ENCODE results near the gene SERPINI2. TPM values are rescaled to one million over a fixed set of nuclear protein-coding genes. Genes with fewer than 3 reads are reported as not detected.

Gene SERPINI2
- total and polyA plus RNA-seq, 2 of the 8 experiments (the other 6 are each of a cell fraction or from before 2014, with no cell fraction given), result 0.26 TPM; not detected in 1

DNA sequence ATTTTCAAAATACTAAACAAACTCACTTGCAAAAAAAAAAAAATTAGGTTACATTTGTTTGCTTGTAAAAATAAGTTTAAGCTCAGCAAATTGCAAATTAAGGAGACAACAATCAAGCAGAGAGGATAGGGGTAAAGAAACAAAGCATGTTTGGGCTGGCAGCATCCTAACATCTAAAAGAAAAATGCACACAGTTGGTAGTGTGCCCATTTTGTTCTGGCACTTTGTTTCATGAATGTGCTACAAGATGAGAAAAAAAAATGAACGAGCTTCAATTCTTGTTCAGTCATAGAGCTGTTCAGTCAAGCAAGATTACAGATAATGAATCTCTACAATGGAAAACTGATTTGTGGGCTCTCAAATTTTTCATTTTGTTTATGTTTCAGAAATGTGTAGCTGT lies 76.0 kb downstream of the SERPINI2 start:
- H3K4ac ChIP-seq (replicated peaks; ENCODE audit: insufficient read length, low read depth, low read length), result no peak overlapping the region
- H2BK20ac ChIP-seq (ENCODE audit: low read length), result no peak overlapping the region
- H4K20me1 ChIP-seq (replicated peaks in 1 of 2; ENCODE audit: control insufficient read depth in 1 of 2, insufficient read depth in 2 of 2, low read length in 2 of 2), result no peaks in the 10 kb centered on the region
- H3K27me3 ChIP-seq (replicated peaks in 1 of 4; ENCODE audit: control insufficient read depth in 3 of 4, extremely low read depth in 1 of 4, insufficient read depth in 3 of 4, low read length in 3 of 4), result no peaks in the 10 kb centered on the region
- H3K23me2 ChIP-seq (ENCODE audit: low read depth, low read length), result no peaks in the 10 kb centered on the region
- H3K36me3 ChIP-seq (ENCODE audit: control insufficient read depth in 2 of 4, insufficient read depth in 4 of 4, low read length in 3 of 4), result no peaks in the 10 kb centered on the region
- 95% methylated on average over 1 of the region's 1 CpG; no CpG with 5 or more reads in 1 of the 2 experiments for WGBS, 2 experiments (ENCODE audit: extremely low coverage in 1 of 2, insufficient coverage in 1 of 2, insufficient read length in 1 of 2, insufficient replicate concordance in 2 of 2, low coverage in 1 of 2, low lambda C conversion rate in 2 of 2, missing lambda C conversion rate in 1 of 2)
- H3K79me1 ChIP-seq (ENCODE audit: low read depth, low read length), result no peaks in the 10 kb centered on the region
- CTCF ChIA-PET (ENCODE audit: partially characterized antibody), result interaction anchor here (1.0 to 1.7 kb wide), 2 partner anchors 9 to 18 kb away, joined by 3 to 6 read pairs; partner anchors contain the start of gene ZBBX
- no peak overlapping the region for H3K56ac ChIP-seq (replicated peaks; ENCODE audit: insufficient read length, low read depth, low read length)
- H2AFZ ChIP-seq (ENCODE audit: low read length), result no peak overlapping the region
- H2BK5ac ChIP-seq (ENCODE audit: low read depth, low read length), result no peak overlapping the region
- no peaks in the 10 kb centered on the region for H3K9me3 ChIP-seq (ENCODE audit: insufficient read depth in 2 of 2, low read depth in 1 of 2, low read length in 1 of 2)
- no peak overlapping the region for H3K4me3 ChIP-seq (ENCODE audit: extremely low read depth in 1 of 4, insufficient read depth in 2 of 4, low read depth in 3 of 4, low read length in 4 of 4)
- no peak overlapping the region for H2AK5ac ChIP-seq (ENCODE audit: low read depth, low read length)
- no peak overlapping the region for H3K4me2 ChIP-seq (ENCODE audit: insufficient read depth in 1 of 2, low read depth in 2 of 2, low read length in 2 of 2)
- FAIRE-seq (no peak), DNase-seq (ENCODE audit: low read depth in 1 of 2, low spot score in 2 of 2) (no peak)
- no peak overlapping the region for H2BK12ac ChIP-seq (ENCODE audit: low read depth, low read length)
- no peak overlapping the region for H4K91ac ChIP-seq (replicated peaks; ENCODE audit: insufficient read length, low read length)
- POLR2A ChIA-PET (ENCODE audit: partially characterized antibody), result no interaction called here
- H3K23ac ChIP-seq (ENCODE audit: insufficient read length), result no peak overlapping the region
- H3K9ac ChIP-seq (replicated peaks in 1 of 4; ENCODE audit: extremely low read depth in 1 of 4, low read depth in 3 of 4, low read length in 3 of 4), result no peak overlapping the region
- no peak overlapping the region for H3K14ac ChIP-seq (ENCODE audit: insufficient read length)
- H3K4me1 ChIP-seq (replicated peaks in 1 of 4; ENCODE audit: control insufficient read depth in 3 of 4, insufficient read depth in 4 of 4, low read length in 3 of 4), result peaks cover 1 to 5% (median 4%) of the 10 kb centered on the region in 4 experiments; a peak in 5 of 7 replicates
- H4K8ac ChIP-seq (ENCODE audit: extremely low read depth, insufficient read depth, low read length), result no peak overlapping the region
- no peak overlapping the region for H4K5ac ChIP-seq (ENCODE audit: insufficient read length, low read depth, low read length)
- H2BK120ac ChIP-seq (replicated peaks; ENCODE audit: low read depth, low read length), result no peak overlapping the region
- H3K18ac ChIP-seq (ENCODE audit: extremely low read depth, low read length), result no peak overlapping the region
- no peak overlapping the region for H2BK15ac ChIP-seq (ENCODE audit: low read length)
- H3K79me2 ChIP-seq (ENCODE audit: control insufficient read depth in 1 of 2, insufficient read depth in 2 of 2, low read length in 2 of 2), result no peaks in the 10 kb centered on the region
- no peak overlapping the region for H3K27ac ChIP-seq (ENCODE audit: low read depth, low read length)
- TF ChIP-seq TBP (IDR thresholded peaks at IDR 0.05; ENCODE audit: low read depth, low read length) (no peak), CTBP2 (IDR thresholded peaks at IDR 0.05; ENCODE audit: borderline replicate concordance, insufficient read depth, insufficient read length, low read length) (no peak), SP2 (IDR thresholded peaks at IDR 0.05; ENCODE audit: low read length) (no peak), RNF2 (IDR thresholded peaks at IDR 0.05; ENCODE audit: borderline replicate concordance, low read depth, low read length, missing control alignments, poor library complexity, severe bottlenecking) (no peak), MAFK (IDR thresholded peaks at IDR 0.05; ENCODE audit: low read depth, low read length) (no peak), NANOG (IDR thresholded peaks at IDR 0.05; ENCODE audit: insufficient read depth, low read depth, low read length, poor library complexity, severe bottlenecking) (no peak), CHD1 (IDR thresholded peaks at IDR 0.05; ENCODE audit: low read depth, low read length) (no peak), NRF1 (IDR thresholded peaks at IDR 0.05; ENCODE audit: low read depth, low read length) (no peak), SAP30 (IDR thresholded peaks at IDR 0.05; ENCODE audit: insufficient read depth, insufficient replicate concordance, low read length) (no peak), KDM1A (IDR thresholded peaks at IDR 0.05; ENCODE audit: borderline replicate concordance, low read length) (no peak), RAD21 (IDR thresholded peaks at IDR 0.05 in 1 of 2, conservative IDR thresholded peaks at IDR 0.05 in 1 of 2; ENCODE audit: low read depth in 2 of 2, low read length in 2 of 2) (no peak), SP4 (IDR thresholded peaks at IDR 0.05; ENCODE audit: low read length) (no peak), CREB1 (IDR thresholded peaks at IDR 0.05) (no peak)
- TF ChIP-seq, protein P1, sequence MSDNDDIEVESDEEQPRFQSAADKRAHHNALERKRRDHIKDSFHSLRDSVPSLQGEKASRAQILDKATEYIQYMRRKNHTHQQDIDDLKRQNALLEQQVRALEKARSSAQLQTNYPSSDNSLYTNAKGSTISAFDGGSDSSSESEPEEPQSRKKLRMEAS (IDR thresholded peaks at IDR 0.05), result no peak

All from H1 (cell line).